Loucy (cell line): ENCODE results near the gene UGP2.

Experiments
- CTCF ChIP-seq: fragments of 200-600 bp; sonication (generic); conservative IDR thresholded peaks from 2 replicates; pipeline ENCODE4 v1.5.1; 2014; ENCODE audit warnings: mild to moderate bottlenecking, antibody characterized with exemption, low read length
- EZH2phosphoT487 ChIP-seq: fragments of 200-600 bp; IDR thresholded peaks from 2 replicates; pipeline ENCODE4 v1.6.1; 2018; ENCODE audit warnings: antibody characterized with exemption, mild to moderate bottlenecking, moderate library complexity, borderline replicate concordance

DNA sequence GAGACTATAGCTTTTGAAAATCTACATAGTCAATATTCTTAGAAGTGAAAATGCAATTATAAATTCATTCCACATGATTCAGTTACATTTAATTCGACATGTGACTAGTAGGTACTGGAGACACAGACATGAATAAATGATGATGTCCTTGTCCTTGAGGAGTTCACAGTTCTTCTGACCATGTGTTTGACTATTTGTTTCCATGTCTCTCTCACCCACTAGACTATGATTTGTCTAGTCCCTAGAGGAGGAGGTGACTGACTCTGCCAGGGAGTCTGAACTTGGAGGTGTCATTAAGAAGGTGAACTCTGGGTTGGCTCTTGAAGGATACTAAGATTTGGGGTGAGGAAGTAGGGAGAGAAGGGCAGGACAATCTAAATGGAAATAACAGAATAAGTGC, 20.7 kb upstream of the UGP2 start:
- TF ChIP-seq CTCF (no peak), EZH2phosphoT487 (no peak)
